HG03175 (cell line): ENCODE measurements around the gene DGCR2.
"Not testable (repeated sequence)": the region's sequence is repeated elsewhere in the genome, so short reads cannot be mapped to it uniquely, and the experiment has no call there.

Experiments
- ATAC-seq: cut with Tn5 transposase; IDR thresholded peaks from one replicate; pipeline ENCODE4 v1.9.1; 2021; ENCODE audit warnings: mild to moderate bottlenecking, moderate library complexity; ENCODE audit not compliant: unreplicated experiment

Gene DGCR2

DNA sequence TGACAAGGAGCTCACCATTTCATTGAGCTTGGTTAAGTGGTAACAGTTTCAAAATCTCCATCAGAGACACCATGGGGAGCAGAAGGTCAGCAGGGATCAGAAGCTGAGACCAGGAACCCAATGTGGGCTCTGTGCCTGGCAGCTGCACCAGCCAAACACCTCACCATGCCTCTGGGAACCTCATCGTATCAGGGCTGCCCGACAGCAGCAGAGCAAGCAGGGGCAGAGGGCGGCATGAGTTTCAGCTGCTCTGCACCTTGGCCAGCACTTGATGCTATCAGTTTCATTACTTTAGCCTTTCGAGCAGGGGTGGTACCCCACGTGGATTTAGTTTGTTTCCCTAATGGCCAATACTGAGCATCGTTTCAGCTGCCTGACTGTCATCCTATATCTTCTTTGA, 77.8 kb downstream of the DGCR2 start:
- ATAC-seq = no peak

GRCh38 chr22:19043121-19044085, 78.8 kb downstream of the DGCR2 start:
- ATAC-seq = no peak

DNA sequence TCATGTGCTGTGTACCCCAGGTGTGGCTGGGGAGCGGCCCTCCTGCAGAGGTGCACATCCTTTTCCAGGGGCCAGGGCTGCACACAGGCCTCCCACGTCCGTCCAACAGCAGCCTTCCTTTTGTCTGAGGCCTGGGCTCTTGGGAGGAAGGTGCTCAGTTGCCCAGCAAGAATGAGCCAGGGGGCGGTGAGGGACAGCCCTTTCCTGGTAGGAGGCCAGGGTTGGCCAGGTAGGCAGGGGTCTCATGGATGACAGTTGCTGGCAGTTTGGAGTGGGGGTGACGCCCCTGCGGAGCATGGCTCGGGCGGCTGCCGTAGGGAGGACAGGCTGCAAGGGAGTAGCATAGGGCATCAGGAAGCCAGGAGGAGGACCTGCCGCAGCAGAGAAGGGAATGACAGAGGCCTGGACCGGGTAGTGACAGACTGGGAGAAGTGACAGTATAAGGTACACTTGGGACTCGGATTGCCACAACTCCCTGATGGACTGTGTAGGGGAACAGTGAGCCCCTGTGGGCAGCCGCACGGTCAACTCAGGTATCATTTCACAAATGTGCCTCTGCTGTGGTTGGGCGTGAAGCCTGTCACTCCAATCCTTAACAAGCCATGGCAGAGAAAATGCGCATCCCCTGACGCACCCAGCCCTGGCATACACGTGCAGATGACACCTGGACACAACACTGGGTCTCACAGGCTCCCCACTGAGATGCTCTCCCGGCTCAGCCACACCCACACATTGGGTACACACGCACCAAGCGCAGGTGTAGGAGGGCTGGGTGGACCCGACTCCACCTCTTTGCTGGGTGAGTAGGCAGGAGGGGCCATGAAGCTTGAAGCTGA, 79.7 kb downstream of the DGCR2 start:
- no peak for ATAC-seq

DNA sequence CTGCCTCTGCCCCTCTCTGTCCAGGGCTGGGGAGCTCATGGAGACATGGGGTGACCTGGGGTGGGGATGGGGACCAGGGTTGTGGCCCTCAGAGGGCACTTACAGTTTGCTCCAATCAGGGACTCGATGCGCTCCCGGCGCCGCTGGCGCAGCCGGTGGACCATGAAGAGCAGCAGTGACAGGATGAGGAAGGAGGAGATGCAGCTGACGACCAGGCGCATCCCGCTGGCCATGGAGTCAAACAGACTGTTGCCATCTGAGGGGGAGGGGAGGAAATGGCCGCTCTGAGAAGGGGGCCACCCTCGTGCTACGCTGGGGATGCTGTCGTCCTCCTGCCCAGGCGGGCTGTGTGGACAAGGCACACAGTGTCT, 80.5 kb downstream of the DGCR2 start:
- no peak for ATAC-seq

GRCh38 chr22:19040888-19041703, 81.1 kb downstream of the DGCR2 start:
- no peak for ATAC-seq

DNA sequence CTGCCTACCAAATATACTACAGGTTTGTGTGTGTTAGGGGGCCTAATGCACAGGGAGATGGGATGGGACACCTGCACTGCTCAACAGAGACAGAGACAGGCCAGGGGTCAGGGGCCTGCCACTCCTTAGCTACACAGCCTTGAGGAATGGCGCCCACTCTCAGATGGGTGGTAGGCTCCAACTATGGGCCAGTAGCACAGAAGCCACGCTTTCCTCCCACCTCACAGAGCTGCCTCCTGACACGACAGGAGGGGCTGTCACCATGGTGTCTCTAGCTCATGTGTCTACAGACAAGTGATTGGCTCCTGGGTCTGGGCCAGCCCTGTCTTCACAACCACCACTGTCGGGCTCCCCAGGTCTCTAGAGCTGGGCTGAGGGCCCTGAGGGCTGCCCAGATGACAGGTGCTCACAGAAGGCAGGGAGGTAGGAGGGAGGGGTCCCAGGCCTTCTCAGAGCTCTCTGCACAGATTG, 81.8 kb downstream of the DGCR2 start:
- no peak for ATAC-seq

- ATAC-seq = no peak
Observed at GRCh38 chr22:19039796-19040280, 82.4 kb downstream of the DGCR2 start.

GRCh38 chr22:19039448-19039780, 82.8 kb downstream of the DGCR2 start:
- no peak for ATAC-seq

DNA sequence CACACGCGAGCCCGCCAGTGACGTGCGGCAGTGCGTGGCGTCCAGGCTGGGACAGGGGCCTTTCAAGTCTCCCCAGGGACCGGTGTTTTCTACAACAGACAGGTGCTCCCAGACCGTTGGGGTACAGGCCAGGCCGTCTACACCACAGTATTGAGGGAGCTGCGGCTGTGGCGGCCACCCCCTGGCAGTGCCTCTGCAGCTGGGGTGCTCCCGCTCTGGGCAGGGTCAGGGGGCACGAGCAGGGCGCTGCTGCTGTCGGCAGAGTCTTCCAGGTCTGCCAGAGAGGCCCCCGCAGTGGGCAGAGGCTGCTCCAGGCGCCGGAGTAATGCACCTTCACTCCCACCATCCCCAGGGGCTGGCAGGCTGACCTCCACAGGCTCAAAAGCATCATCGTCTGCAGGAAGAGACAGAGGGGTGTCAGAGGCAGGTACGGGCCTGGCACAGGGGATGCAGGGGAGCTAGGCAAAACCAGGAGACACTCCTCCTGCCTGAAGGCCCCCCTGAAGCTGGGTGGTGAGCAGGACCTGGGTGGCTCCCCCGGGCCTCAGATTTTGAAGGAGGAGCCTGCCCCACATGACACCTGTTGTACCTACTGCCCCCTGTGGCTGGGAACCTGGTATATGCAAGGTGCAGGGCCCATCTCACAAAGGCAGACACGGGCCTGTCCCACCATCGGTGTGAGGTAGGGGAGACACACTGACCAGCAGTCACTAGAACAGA, 83.3 kb downstream of the DGCR2 start:
- ATAC-seq = no peak

GRCh38 chr22:19038164-19038546, 84.1 kb downstream of the DGCR2 start:
- ATAC-seq = no peak

GRCh38 chr22:19037282-19038163, 84.7 kb downstream of the DGCR2 start:
- no peak for ATAC-seq

- ATAC-seq = no peak
Observed at GRCh38 chr22:19036523-19037273, 85.5 kb downstream of the DGCR2 start.

GRCh38 chr22:19036229-19036522, 86.0 kb downstream of the DGCR2 start:
- ATAC-seq = no peak

GRCh38 chr22:19035474-19036228, 86.6 kb downstream of the DGCR2 start:
- no peak for ATAC-seq

- not testable (repeated sequence) for ATAC-seq
Observed at GRCh38 chr22:19035126-19035473, 87.1 kb downstream of the DGCR2 start.

GRCh38 chr22:19034724-19035120, 87.5 kb downstream of the DGCR2 start:
- ATAC-seq = not testable (repeated sequence)

GRCh38 chr22:19034031-19034723, 88.0 kb downstream of the DGCR2 start:
- ATAC-seq = not testable (repeated sequence)

DNA sequence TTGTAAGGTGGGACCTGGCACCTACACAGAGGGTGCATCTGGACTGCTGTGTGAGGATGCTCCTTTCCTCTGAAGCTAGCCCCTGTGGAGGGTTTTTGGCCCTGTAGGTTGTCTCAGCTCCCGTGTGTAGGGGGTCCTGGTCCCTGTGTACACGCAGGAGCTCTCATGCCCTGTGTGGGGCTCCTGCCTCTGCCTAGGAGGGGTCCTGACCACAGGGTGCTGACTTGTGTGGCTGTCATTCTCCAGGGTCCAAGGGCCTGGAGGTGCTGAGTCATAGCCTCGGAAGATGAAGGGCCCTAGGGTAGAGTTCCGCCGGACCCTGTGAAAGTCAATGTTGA, 88.7 kb downstream of the DGCR2 start:
- not testable (repeated sequence) for ATAC-seq
